Coronary artery (tissue), 2 donors: ENCODE measurements around the gene PRR23E.

Experiments used
- DNase-seq: peaks from one replicate; pipeline ENCODE4 v3.0.0-alpha.2; 2017; ENCODE audit warnings: low spot score
- H3K27ac ChIP-seq, 2 donors: fragments of 200-600 bp; sonication (generic); one replicate each; pipeline ENCODE4 v1.5.1; 2016 to 2019
- H3K4me3 ChIP-seq: fragments of 200-600 bp; sonication (generic); 2 replicates; pipeline ENCODE4 v1.5.1; 2016; ENCODE audit warnings: mild to moderate bottlenecking, moderate library complexity
- CTCF ChIP-seq: fragments of 200-600 bp; sonication (generic); IDR thresholded peaks from one replicate; pipeline ENCODE4 v1.5.1; 2019; ENCODE audit warnings: antibody characterized with exemption

PRR23E gene

GRCh38 chr3:127183931-127184869 is 8.7 kb upstream of the PRR23E start:
- peak; percentile 45 for DNase-seq
- TF ChIP-seq CTCF, result no peak
- H3K4me3 ChIP-seq, result no peak overlapping the region
- H3K27ac ChIP-seq, result no peak overlapping the region

- Histone ChIP-seq H3K4me3 (no peak overlapping the region), H3K27ac (no peak overlapping the region)
- DNase-seq, result peak; percentile 54
- TF ChIP-seq CTCF, result no peak
Observed at GRCh38 chr3:127184870-127185216, 8.1 kb upstream of the PRR23E start.

- DNase-seq, result no peak
- H3K4me3 ChIP-seq, result no peak overlapping the region
- no peak overlapping the region for H3K27ac ChIP-seq
- TF ChIP-seq CTCF, result no peak
Observed at GRCh38 chr3:127185268-127185667, 7.7 kb upstream of the PRR23E start.

GRCh38 chr3:127185962-127186674 is 6.8 kb upstream of the PRR23E start:
- DNase-seq, result no peak
- no peak for TF ChIP-seq CTCF
- no peak overlapping the region for H3K27ac ChIP-seq
- H3K4me3 ChIP-seq, result no peak overlapping the region

GRCh38 chr3:127187316-127187715 is 5.6 kb upstream of the PRR23E start:
- TF ChIP-seq CTCF, result no peak
- no peak overlapping the region for H3K4me3 ChIP-seq
- H3K27ac ChIP-seq, result no peak overlapping the region
- no peak for DNase-seq

GRCh38 chr3:127193341-127193740 is 410 bp downstream of the PRR23E start:
- TF ChIP-seq CTCF, result no peak
- H3K4me3 ChIP-seq, result no peak overlapping the region
- DNase-seq, result peak; percentile 24
- H3K27ac ChIP-seq, result no peak overlapping the region

- TF ChIP-seq CTCF, result no peak
- no peak overlapping the region for H3K4me3 ChIP-seq
- DNase-seq, result no peak
- no peak overlapping the region for H3K27ac ChIP-seq
Observed at GRCh38 chr3:127193775-127194174, 844 bp downstream of the PRR23E start.
